Lower leg skin (tissue), 3 donors: ENCODE data around the gene FFAR3.

Experiments used
- CTCF ChIP-seq, 3 donors: fragments of 450-650 bp; IDR thresholded peaks; one replicate each; pipeline ENCODE4 v1.5.1; 2016; ENCODE audit warnings: antibody characterized with exemption in 3 of 3, mild to moderate bottlenecking in 3 of 3, moderate library complexity in 2 of 3
- POLR2A ChIP-seq, 2 donors: fragments of 450-650 bp; IDR thresholded peaks; one replicate each; pipeline ENCODE4 v1.6.1; 2016 to 2017; ENCODE audit warnings: antibody characterized with exemption in 2 of 2, mild to moderate bottlenecking in 1 of 2, moderate library complexity in 1 of 2

GRCh38 chr19:35404879-35405622 is 46.8 kb downstream of the FFAR3 start:
- no peak for TF ChIP-seq CTCF (IDR thresholded peaks at IDR 0.05)
- no peak for TF ChIP-seq POLR2A (IDR thresholded peaks at IDR 0.05)
